Erythroblast (primary cell): Measurements from ENCODE around the gene HOXD9.

ENCODE experiments used
- GATA1 ChIP-seq: IDR thresholded peaks from 2 replicates; pipeline ENCODE4 v1.6.1; 2011; ENCODE audit warnings: low read depth, mild to moderate bottlenecking, control low read depth, low read length, moderate library complexity
- POLR2A ChIP-seq: IDR thresholded peaks from 2 replicates; pipeline ENCODE4 v1.6.1; 2011; ENCODE audit warnings: mild to moderate bottlenecking, low read length

DNA sequence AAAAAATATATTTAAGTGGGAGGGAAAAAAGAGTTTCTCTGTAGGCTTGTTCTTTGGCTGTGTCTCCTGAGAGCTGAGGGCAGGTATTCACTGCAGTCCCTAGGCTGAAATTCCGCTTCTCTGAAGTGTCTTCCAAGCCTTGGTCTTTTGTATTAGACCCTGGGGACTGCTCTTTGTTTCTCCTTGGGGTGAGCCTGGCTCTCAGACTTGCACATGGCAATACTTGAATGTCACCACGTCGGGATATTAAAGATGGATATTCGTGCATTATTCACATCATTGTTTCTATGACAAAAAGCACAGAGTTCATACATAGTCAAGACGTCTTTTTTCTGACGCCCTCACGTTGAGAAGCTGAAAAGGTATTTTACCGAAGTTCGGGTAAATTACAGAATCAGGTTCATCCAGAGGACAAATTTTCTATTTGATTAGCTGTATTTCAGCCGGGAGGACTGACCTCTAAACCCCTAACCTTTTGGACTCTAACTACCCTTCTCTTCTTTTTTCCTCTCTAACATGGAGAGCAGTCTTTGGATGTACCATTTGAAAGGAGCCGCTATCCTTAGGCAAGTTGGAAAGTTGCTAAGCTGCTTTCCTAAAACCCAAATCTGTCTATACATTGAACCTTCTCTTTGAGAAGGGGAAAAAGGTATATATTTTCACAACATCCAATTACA, 32.2 kb downstream of the HOXD9 start:
- TF ChIP-seq GATA1, result no peak
- no peak for TF ChIP-seq POLR2A
